H1 (cell line): Measurements from ENCODE around the gene DMPK.

Source experiments
- BACH1 ChIP-seq: IDR thresholded peaks from 2 replicates; pipeline ENCODE4 v1.6.1; 2012; ENCODE audit warnings: low read length, improper control_type of control experiment
- CREB1 ChIP-seq: IDR thresholded peaks from 2 replicates; pipeline ENCODE4 v1.6.1; 2012; ENCODE audit warnings: inconsistent platforms
- CTCF ChIP-seq, 3 experiments: IDR thresholded peaks; 1 replicate in 2 of 3; 2 replicates in 1 of 3; pipeline versions ENCODE4 v1.5.1 to v1.6.1; 2011; ENCODE audit warnings: low read length in 3 of 3, mild to moderate bottlenecking in 3 of 3, inconsistent platforms in 2 of 3, low read depth in 1 of 3, moderate library complexity in 1 of 3; ENCODE audit not compliant: insufficient read depth in 1 of 3; ENCODE audit errors: control extremely low read depth in 1 of 3
- EP300 ChIP-seq, 2 experiments: IDR thresholded peaks; 1 replicate in 1 of 2; 2 replicates in 1 of 2; pipeline ENCODE4 v1.6.1; 2011 to 2012; ENCODE audit warnings: low read depth in 2 of 2, low read length in 2 of 2, mild to moderate bottlenecking in 2 of 2, borderline replicate concordance in 1 of 2, inconsistent platforms in 1 of 2, moderate library complexity in 1 of 2
- GABPA ChIP-seq: IDR thresholded peaks from 2 replicates; pipeline ENCODE4 v1.6.1; 2011; ENCODE audit warnings: mild to moderate bottlenecking, low read length, moderate library complexity, borderline replicate concordance; ENCODE audit not compliant: insufficient read depth
- JUND ChIP-seq: IDR thresholded peaks from 2 replicates; pipeline ENCODE4 v1.6.1; 2011; ENCODE audit warnings: mild to moderate bottlenecking, improper control_type of control experiment, low read length
- POLR2A ChIP-seq, 2 experiments: IDR thresholded peaks; 1 replicate in 1 of 2; 2 replicates in 1 of 2; pipeline ENCODE4 v1.6.1; 2011; ENCODE audit warnings: low read depth in 2 of 2, low read length in 2 of 2, mild to moderate bottlenecking in 2 of 2; ENCODE audit errors: control extremely low read depth in 1 of 2
- SP2 ChIP-seq: IDR thresholded peaks from 2 replicates; pipeline ENCODE4 v1.6.1; 2012; ENCODE audit warnings: mild to moderate bottlenecking, low read length, inconsistent platforms
- SRF ChIP-seq: IDR thresholded peaks from 2 replicates; pipeline ENCODE4 v1.6.1; 2011; ENCODE audit warnings: mild to moderate bottlenecking, low read depth, low read length, moderate library complexity
- TAF1 ChIP-seq: IDR thresholded peaks from 2 replicates; pipeline ENCODE4 v1.6.1; 2011; ENCODE audit warnings: mild to moderate bottlenecking, low read depth, low read length
- TCF12 ChIP-seq: IDR thresholded peaks from 2 replicates; pipeline ENCODE4 v1.6.1; 2011; ENCODE audit warnings: low read depth, mild to moderate bottlenecking, low read length

GRCh38 chr19:45765702-45766295, 16.5 kb downstream of the DMPK start:
- no peak for TF ChIP-seq POLR2A (IDR thresholded peaks at IDR 0.05; ENCODE audit: control extremely low read depth in 1 of 2, low read depth in 2 of 2, low read length in 2 of 2)
- no peak for TF ChIP-seq TCF12
- TF ChIP-seq CTCF (IDR thresholded peaks at IDR 0.05; ENCODE audit: control extremely low read depth in 1 of 3, insufficient read depth in 1 of 3, low read depth in 1 of 3, low read length in 3 of 3): no peak
- TF ChIP-seq CREB1: no peak
- TF ChIP-seq BACH1: no peak
- no peak for TF ChIP-seq SRF
- TF ChIP-seq JUND: no peak
- no peak for TF ChIP-seq SP2
- no peak for TF ChIP-seq GABPA
- TF ChIP-seq TAF1: no peak
- TF ChIP-seq EP300 (IDR thresholded peaks at IDR 0.05; ENCODE audit: borderline replicate concordance in 1 of 2, low read depth in 2 of 2, low read length in 2 of 2): no peak
